Measurements from ENCODE around the gene POT1.
"Not testable (repeated sequence)": the region's sequence is repeated elsewhere in the genome, so short reads cannot be mapped to it uniquely, and the experiment has no call there.

POT1 gene, protein sequence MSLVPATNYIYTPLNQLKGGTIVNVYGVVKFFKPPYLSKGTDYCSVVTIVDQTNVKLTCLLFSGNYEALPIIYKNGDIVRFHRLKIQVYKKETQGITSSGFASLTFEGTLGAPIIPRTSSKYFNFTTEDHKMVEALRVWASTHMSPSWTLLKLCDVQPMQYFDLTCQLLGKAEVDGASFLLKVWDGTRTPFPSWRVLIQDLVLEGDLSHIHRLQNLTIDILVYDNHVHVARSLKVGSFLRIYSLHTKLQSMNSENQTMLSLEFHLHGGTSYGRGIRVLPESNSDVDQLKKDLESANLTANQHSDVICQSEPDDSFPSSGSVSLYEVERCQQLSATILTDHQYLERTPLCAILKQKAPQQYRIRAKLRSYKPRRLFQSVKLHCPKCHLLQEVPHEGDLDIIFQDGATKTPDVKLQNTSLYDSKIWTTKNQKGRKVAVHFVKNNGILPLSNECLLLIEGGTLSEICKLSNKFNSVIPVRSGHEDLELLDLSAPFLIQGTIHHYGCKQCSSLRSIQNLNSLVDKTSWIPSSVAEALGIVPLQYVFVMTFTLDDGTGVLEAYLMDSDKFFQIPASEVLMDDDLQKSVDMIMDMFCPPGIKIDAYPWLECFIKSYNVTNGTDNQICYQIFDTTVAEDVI

DNA sequence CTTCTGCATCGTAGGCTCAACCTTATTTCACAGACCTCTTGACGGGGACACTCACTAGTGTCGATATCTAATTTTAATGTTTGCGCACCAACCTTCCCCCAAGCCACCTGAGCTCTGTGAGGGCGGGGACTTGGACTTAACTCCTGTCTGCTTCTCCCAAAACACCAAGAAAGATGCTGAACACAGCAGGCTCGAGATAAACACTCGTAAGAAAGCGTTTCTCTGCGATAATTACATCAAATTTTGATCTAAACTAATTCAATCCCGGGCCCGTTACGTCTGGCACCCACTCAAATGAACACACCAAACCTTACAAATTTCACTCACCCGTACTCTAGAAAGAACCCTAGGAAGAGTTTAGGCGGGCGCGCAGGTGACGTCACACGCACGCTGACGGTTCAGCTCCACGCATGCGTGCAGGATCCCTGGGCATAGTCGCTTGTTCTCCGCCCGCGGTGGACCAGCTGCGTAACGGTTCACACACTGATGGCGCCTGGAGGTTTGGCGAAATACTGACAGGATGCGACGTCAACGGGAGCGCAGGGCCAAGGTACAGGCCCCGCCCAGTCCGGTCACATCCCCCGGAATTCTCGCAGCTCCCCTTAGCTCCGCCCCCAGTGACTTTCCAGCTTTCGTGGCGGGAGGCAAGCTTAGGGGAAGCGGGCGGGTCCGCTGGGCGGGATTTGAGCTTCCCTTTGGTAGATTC, at the start of gene POT1:
Gene POT1 (minus strand): TSS at position 359 of the 706 bp plus-strand sequence. CDS start 32,652 bp downstream, outside the sequence.
- peak; percentile 59 to 99 (median 98) for DNase-seq

GRCh38 chr7:124975131-124975530, 45.5 kb upstream of the POT1 start:
- DNase-seq, result not testable (repeated sequence)

DNA sequence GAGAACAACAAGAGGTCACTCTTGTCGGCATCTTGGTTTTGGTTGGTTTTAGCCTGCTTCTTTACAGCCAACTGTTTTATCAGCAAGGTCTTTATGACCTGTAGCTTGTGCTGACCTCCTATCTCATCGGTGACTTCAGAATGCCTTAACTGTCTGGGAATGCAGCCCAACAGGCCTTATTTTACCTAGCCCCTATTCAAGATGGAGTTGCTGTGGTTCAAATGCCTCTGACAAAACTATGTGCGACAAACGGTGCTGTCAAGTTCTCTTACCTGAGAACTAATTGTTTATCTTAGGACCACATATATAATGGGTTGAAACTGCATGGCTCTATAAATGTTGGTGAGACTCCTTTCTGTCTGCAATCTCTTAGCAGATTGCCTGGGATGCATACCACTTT, 35.9 kb upstream of the POT1 start:
- DNase-seq, result no peak

- DNase-seq, result no peak
These were observed 30.1 kb upstream of the POT1 start for GRCh38 chr7:124959676-124960075.

DNA sequence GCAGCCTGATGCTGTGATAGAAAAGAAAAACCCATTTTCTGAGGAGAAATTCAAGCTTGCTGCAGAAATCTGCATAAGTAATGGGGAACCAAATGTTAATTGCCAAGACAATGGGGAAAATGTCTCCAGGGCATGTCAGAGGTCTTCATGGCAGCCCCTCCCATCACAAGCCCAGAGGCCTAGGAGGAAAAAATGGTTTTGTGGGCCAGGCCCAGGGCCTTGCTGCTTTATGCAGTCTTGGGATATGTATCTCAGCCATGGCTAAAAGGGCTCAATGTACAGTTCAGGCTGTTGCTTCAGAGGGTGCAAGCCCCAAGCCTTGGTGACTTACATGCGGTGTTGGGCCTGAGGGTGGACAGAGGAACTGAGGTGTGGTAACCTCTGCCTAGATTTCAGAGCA, 28.3 kb upstream of the POT1 start:
- not testable (repeated sequence) for DNase-seq

- DNase-seq, result no peak
These were observed 26.5 kb upstream of the POT1 start for GRCh38 chr7:124956160-124956559.

GRCh38 chr7:124954790-124955189, 25.2 kb upstream of the POT1 start:
- DNase-seq, result no peak

DNA sequence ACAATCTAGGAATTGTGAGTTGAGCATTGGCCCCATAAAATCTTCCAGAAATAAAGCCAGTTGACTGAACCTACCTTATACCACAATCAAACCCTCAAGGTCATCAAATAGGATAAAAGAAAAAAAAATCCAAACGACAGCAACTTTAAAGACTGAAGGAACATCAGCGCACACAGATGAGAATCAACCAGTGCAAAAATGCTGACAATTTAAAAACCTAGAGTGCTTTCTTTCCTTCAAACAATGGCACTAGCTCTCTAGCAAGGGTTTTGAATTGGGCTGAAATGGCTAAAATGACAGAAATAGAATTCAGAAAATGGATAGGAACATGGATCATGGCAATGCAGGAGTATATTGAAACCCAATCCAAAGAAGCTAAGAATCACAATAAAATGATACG, 16.1 kb upstream of the POT1 start:
- DNase-seq, result no peak

GRCh38 chr7:124943472-124943871, 13.8 kb upstream of the POT1 start:
- no peak for DNase-seq

DNA sequence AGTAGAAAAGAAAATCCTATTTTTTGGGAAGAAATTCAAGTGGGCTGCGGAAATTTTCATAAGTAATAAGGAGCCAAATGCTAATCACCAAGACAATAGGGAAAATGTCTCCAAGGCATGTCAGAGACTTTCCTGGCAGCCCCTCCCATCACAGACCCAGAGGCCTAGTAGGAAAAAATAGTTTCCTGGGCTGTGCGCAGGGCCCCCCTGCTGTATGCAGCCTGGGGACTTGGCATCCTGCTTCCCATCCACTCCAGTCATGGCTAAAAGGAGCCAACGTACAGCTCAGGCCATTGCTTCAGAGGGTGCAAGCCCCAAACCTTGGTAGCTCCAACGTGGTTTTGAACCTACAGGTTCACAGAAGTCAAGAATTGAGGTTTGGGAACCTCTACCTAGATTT, 12.8 kb upstream of the POT1 start:
- DNase-seq, result no peak

DNA sequence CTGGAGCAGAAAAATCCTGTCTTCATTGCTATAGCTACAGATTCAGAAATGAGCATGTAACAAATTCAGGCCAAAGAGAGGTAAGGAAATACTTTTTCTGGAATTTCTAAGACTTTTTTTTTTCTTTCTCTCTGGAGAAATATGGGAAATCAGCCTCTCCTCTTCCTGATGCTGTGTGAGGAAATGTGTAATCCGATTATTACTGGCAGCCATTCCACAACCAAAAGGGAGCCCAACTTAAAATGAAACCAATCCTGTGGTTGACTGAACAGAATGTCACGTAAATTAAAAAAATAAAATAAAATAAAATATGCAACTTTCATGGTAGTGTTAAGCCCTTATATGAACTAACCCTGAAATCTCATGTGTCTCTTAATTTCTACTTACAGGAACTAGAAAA, 10.7 kb upstream of the POT1 start:
- no peak for DNase-seq

DNA sequence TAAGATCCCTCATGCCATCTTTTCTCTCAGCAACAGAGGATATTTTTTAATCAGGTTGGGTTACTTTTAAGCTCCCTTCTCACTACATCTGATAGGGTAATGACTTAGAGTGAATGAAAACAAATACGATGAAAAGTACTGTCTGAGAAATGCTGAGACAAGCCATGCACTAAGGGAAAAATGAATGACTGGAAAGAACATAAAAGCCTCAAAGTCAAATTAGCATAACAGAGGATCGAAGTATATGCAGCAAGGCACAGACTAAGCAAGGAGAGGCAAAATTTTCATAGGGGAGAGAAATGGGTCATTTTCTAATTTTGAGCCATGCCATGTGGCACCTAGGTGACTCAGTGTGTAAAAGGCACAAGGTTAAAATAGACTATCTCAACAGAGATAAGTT, 8.5 kb upstream of the POT1 start:
- no peak for DNase-seq

- no peak for DNase-seq
These were observed 7.5 kb upstream of the POT1 start for GRCh38 chr7:124937076-124937475.

DNA sequence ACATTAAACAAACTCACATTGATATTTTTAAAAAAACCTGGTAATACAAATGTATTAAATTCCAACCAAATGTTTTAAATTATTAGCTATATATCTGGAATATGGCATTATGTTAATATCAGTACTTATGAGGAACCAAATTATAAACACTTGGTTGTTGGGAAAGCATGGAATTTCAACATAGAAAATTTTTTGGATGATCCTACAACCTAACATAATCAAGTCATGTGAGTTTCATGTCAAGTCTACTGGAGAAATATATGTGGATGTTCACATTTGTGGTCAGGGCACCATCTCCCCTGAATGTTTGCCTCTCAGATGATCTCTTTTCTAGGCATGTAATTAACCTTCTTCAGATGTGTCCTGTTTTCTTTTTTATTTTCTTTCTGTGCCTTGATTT, 5.2 kb upstream of the POT1 start:
- DNase-seq, result no peak

- no peak for DNase-seq
These were observed 1.3 kb upstream of the POT1 start for GRCh38 chr7:124930655-124931597.

DNA sequence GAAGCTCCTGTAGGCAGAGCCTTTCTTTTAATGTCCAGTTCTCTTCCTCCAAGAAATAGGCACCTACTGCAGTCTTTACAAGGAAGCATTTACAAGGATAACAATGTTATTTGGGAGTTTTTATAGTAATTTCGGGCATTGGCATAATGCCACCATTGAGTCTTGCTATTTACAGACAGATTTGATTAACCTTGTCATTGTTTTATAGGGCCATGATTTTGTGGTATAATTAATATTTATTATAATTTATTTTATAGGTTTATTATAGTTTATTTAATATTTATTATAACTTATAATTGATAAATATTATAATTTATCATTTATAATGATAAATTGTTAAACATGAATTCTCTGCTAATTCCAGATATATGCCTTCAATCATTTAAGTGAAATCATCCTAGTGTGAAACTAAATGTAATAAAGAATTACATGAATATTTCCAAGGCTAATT, 573 bp upstream of the POT1 start:
- no peak for DNase-seq

- DNase-seq, result no peak
These were observed 4.7 kb downstream of the POT1 start for GRCh38 chr7:124924906-124925305.

DNA sequence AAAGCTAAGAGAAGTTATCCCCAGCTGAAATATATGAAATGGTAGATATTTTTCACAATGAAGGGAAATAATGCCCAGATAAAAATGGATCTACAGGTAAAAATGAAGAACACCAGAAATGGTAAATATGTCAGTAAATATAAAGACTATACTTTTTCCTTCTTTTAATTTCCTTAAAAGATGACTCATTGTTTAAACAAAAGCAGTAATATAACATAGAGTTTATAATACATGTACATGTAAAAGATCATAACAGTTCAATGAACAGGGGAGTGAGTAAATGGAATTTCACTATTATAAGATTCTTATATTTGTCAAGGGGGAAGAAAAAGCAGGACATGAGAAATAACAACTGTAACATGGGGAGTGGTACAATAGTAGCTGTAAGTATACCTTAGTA, 7.4 kb downstream of the POT1 start:
- no peak for DNase-seq

- DNase-seq, result no peak
These were observed 9.8 kb downstream of the POT1 start for GRCh38 chr7:124919841-124920240.

- DNase-seq, result no peak
These were observed 11.0 kb downstream of the POT1 start for GRCh38 chr7:124918662-124919061.

DNA sequence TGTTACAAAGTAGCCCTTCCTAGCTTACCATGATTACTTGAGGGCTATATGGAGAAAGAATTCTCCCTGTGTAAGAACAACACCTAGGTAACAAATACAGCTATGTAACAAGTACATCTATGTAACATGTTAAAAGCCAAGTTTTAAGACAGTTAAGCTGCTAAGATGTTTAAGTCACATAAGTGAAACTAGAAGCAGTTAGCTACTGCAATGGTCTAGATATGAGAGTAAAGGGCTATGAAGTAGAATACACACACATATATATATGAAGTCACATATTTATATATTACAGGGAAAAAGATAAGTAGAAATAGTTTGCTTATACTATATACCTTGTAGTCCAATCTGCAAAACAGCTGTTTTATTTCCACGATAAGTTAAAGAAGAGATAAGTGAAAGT, 14.4 kb downstream of the POT1 start:
- no peak for DNase-seq
